ENCODE measurements around the gene PPFIBP1.

DNA sequence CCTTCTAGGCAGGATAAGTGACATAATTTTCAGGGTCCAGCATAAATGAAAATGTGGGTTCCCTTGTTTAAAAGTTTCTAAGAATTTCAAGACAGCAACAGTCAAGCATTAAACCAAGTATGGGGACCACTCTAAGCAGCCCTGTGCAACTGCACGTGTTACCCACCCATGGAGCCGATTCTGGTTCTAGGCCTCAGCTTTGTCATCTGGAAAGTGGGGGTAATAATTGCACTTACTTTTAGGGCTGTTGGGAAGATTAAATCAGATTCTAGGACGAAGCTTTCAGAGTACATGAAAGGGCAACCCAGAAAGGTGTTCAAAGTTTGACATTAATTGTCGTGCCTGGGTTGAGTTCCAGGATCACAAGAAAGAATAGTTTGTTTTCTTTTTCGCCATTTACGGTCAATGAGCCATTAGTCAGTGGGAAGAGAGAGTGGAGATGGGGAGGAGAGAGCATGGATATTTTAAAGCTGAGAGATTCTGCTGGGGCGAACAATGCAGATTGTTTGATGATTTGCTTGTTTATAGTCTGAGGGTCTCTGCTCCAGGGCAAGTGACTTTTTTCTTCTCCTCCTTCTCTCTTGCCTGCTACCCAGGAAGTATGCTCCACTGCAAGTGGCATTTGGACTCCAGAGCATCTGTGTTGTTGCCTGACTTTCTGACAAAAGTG lies 10.7 kb upstream of the PPFIBP1 start:
- TF ChIP-seq, protein P1, sequence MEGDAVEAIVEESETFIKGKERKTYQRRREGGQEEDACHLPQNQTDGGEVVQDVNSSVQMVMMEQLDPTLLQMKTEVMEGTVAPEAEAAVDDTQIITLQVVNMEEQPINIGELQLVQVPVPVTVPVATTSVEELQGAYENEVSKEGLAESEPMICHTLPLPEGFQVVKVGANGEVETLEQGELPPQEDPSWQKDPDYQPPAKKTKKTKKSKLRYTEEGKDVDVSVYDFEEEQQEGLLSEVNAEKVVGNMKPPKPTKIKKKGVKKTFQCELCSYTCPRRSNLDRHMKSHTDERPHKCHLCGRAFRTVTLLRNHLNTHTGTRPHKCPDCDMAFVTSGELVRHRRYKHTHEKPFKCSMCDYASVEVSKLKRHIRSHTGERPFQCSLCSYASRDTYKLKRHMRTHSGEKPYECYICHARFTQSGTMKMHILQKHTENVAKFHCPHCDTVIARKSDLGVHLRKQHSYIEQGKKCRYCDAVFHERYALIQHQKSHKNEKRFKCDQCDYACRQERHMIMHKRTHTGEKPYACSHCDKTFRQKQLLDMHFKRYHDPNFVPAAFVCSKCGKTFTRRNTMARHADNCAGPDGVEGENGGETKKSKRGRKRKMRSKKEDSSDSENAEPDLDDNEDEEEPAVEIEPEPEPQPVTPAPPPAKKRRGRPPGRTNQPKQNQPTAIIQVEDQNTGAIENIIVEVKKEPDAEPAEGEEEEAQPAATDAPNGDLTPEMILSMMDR (IDR thresholded peaks at IDR 0.05): no peak
- no peak for TF ChIP-seq POLR2A (IDR thresholded peaks at IDR 0.05)

All from lower leg skin (tissue), 3 donors.